Muscle layer of duodenum (tissue), 2 donors: ENCODE results near the gene NUP214.

Experiments used
- H3K27ac ChIP-seq: one replicate; pipeline ENCODE4 v1.7.0; 2013; ENCODE audit warnings: mild to moderate bottlenecking, low read length
- H3K27me3 ChIP-seq: one replicate; pipeline ENCODE4 v1.7.0; 2013; ENCODE audit warnings: low read depth, mild to moderate bottlenecking, control low read depth, low read length
- H3K36me3 ChIP-seq, 2 donors: one replicate each; pipeline ENCODE4 v1.7.0; 2013; ENCODE audit warnings: low read length in 2 of 2, control low read depth in 1 of 2, mild to moderate bottlenecking in 1 of 2; ENCODE audit not compliant: insufficient read depth in 2 of 2, control insufficient read depth in 1 of 2
- H3K4me1 ChIP-seq, 2 donors: one replicate each; pipeline ENCODE4 v1.7.0; 2013; ENCODE audit warnings: low read length in 2 of 2, mild to moderate bottlenecking in 2 of 2, control low read depth in 1 of 2, moderate library complexity in 1 of 2; ENCODE audit not compliant: insufficient read depth in 2 of 2, control insufficient read depth in 1 of 2
- H3K4me3 ChIP-seq, 2 donors: one replicate each; pipeline ENCODE4 v1.7.0; 2013; ENCODE audit warnings: low read length in 2 of 2, low read depth in 1 of 2, mild to moderate bottlenecking in 1 of 2
- H3K9me3 ChIP-seq, 2 donors: one replicate each; pipeline ENCODE4 v1.7.0; 2013; ENCODE audit warnings: low read length in 2 of 2, control low read depth in 1 of 2, mild to moderate bottlenecking in 1 of 2; ENCODE audit not compliant: control insufficient read depth in 1 of 2
- donor health status: healthy.

NUP214 gene

DNA sequence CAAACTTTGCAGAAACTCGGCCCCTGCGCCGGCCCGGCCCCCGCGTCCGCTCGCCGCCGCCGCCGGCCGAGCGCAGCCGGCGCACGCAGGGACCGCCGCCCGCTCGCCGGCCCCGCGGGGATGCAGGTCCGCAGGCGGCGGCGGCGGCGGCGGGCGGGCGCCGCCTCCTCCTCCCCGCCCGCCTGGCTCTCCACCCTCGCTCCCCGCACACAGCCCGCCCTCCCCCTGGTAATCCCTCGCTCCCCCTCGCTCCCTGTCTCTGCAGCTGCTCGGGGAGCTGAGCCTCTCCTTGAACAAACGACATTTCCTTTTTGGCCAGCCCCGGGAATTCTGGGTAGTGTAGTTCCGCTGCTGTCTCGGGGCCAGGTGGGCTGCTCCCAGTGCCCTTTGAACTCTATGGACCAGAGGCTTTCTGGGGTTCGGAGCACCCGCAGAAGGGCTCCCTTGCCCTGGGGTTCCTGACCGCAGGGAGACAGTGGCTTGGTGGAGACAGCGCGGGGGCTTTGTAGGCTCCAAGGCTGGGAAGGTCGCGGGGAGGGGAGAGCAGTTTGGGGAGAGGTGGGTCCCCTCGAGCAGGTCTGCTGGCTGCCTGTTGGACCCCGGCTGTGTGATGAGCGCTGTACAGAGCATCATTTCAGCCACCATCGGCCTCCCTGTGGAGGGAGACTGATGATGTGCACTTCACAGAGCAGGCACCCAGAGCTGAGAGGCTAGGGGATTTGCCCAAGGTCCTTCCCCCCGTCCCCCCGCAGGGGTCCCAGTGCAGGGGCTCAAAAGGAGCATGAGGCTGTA is 152.7 kb downstream of the NUP214 start:
- Histone ChIP-seq H3K27ac (no peak overlapping the region), H3K4me1 (peaks cover 0 to 17% of the 10 kb centered on the region in 2 donors), H3K9me3 (no peaks in the 10 kb centered on the region), H3K27me3 (peaks cover 17% of the 10 kb centered on the region), H3K4me3 (peak overlapping the region; percentile 26 to 72), H3K36me3 (no peaks in the 10 kb centered on the region)

- Histone ChIP-seq H3K4me3 (no peak overlapping the region), H3K36me3 (no peaks in the 10 kb centered on the region), H3K27ac (no peak overlapping the region), H3K4me1 (peaks cover 0 to 18% of the 10 kb centered on the region in 2 donors), H3K9me3 (no peaks in the 10 kb centered on the region), H3K27me3 (peaks cover 17% of the 10 kb centered on the region)
These were observed 153.3 kb downstream of the NUP214 start for GRCh38 chr9:131278702-131279111.

- Histone ChIP-seq H3K36me3 (no peaks in the 10 kb centered on the region), H3K27me3 (peaks cover 17% of the 10 kb centered on the region), H3K4me1 (peaks cover 0 to 18% of the 10 kb centered on the region in 2 donors), H3K9me3 (no peaks in the 10 kb centered on the region), H3K4me3 (no peak overlapping the region), H3K27ac (no peak overlapping the region)
These were observed 153.9 kb downstream of the NUP214 start for GRCh38 chr9:131279196-131279862.

DNA sequence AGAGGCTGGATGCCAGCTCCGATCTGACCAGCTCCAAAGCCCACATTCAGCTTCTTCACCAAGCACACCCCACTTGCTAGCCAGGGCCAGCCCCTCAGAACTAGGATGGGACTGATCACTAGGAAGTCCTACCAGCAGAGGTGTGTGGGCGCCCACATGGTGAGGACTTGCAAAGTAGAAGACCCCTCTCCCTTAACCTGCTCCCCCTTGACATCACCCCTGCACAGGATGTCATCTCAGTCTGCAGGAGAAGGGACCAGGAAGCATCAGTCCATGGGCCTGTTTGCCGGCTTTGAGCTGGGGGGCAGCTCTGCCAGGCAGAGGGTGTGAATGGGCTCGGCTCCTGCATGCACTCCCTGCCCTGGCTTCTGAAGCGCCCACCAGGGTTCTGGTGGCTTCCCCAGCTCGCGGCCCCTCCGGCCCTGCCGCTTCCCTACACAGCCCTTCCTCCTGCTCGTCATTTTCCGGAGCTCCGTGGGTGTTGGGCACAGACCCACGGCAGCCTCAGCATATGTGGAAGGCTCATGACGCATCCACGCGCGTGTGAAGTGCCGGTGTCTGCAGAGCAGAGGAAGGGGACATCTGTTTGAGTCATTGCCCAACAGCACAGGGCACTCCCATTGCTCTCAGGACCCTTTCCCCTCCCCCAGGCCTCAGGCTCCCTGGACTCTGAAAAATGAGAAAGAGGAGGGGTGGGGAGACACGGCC is 154.6 kb downstream of the NUP214 start:
- H3K9me3 ChIP-seq: no peaks in the 10 kb centered on the region
- peaks cover 0 to 18% of the 10 kb centered on the region in 2 donors for H3K4me1 ChIP-seq
- no peaks in the 10 kb centered on the region for H3K36me3 ChIP-seq
- H3K4me3 ChIP-seq: no peak overlapping the region
- H3K27ac ChIP-seq: no peak overlapping the region
- H3K27me3 ChIP-seq: peaks cover 17% of the 10 kb centered on the region

- no peaks in the 10 kb centered on the region for H3K36me3 ChIP-seq
- H3K27me3 ChIP-seq: peaks cover 17% of the 10 kb centered on the region
- H3K4me1 ChIP-seq: peaks cover 0 to 18% of the 10 kb centered on the region in 2 donors
These were observed 155.3 kb downstream of the NUP214 start for GRCh38 chr9:131280660-131281059.

DNA sequence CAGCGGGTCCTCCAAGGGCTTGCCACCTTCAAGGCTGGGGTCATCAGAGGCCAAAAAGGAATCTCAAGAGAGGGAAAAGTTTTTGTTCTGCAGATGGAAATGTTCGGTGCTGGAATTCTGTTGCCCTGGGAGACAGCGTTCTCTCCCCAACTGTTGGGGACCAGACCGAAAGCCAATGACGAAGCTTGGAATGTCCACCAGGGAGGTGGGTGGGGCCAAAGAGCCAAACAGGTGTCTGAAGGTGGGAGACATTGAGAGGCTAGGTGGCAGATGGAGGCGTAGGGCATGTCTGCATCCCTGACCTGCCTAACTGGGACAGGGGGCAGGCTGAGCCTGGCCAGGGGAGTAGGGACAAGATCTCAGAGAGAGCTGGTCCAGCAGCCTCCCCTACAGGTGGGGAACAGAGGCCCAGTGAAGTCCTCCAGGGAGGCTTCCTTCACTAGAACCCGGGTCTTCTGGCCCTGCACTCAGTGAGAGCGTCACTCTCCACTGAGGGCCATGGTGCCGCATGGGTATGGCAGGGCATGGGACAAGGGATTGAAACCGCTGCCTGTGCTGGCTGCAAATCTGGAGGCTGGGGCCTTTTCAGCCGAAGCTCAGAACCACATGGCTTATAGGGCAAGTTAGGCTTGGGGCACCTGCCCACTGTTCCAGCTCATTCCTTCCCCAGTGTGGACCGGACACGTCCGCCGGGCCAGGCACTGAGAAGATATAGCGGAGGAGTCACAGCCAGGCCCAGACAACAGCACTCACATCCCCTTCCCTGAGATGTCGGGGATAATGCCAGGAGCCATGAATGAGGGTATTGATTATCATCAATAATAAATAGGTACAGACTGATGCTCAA is 156.0 kb downstream of the NUP214 start:
- peaks cover 17% of the 10 kb centered on the region for H3K27me3 ChIP-seq
- H3K9me3 ChIP-seq: no peaks in the 10 kb centered on the region
- peaks cover 0 to 18% of the 10 kb centered on the region in 2 donors for H3K4me1 ChIP-seq
- H3K27ac ChIP-seq: no peak overlapping the region
- no peaks in the 10 kb centered on the region for H3K36me3 ChIP-seq
- no peak overlapping the region for H3K4me3 ChIP-seq

More at GRCh38 chr9:131280660-131281059, 155.3 kb downstream of the NUP214 start:
- H3K27ac ChIP-seq: no peak overlapping the region
- H3K9me3 ChIP-seq: no peaks in the 10 kb centered on the region
- no peak overlapping the region for H3K4me3 ChIP-seq

GRCh38 chr9:131282175-131282574 is 156.8 kb downstream of the NUP214 start:
- no peak overlapping the region for H3K4me3 ChIP-seq
- H3K9me3 ChIP-seq: no peaks in the 10 kb centered on the region
- H3K36me3 ChIP-seq: no peaks in the 10 kb centered on the region
- H3K27me3 ChIP-seq: peaks cover 17% of the 10 kb centered on the region
- H3K27ac ChIP-seq: no peak overlapping the region
- peaks cover 0 to 15% of the 10 kb centered on the region in 2 donors for H3K4me1 ChIP-seq

DNA sequence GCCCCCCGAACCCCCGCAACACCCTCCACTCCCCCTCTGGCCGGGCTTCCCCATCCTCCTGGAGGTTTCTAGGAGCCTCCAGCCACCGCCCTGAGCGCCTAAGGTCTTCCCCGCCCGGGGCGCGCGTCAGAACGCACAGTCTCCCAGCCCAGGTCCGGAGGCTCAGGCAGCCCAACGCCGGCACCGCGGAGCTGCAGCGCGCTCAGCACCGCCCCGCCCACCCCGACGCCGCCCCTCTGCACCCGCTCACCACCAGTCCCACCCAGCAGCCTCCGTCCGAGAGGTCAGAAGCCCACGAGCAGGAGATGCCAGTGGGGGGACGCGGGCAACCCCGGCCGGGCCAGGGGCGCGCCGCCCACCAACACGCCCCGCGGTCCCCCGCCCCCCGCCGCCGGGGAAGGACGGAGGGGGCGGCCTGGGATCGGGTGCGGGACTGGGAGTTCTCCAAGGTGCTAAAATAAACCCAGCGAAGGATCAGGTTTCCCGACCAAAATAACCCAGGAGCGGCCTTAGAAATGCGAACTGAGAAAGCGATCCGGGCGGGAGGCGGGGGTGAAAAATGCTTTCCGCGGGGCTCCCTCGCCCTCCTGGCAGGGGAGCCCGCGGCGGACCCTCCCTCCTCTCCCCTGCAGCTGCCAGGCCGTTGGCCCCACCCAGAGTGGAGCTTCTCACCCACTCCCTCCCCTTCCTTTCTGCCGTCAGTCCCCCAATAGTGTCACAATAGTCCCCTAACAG is 157.5 kb downstream of the NUP214 start:
- Histone ChIP-seq H3K9me3 (no peaks in the 10 kb centered on the region), H3K4me3 (peak overlapping the region in 1 of 2 donors; percentile 60), H3K4me1 (peaks cover 0 to 12% of the 10 kb centered on the region in 2 donors), H3K27me3 (peaks cover 17% of the 10 kb centered on the region), H3K36me3 (no peaks in the 10 kb centered on the region), H3K27ac (no peak overlapping the region)
